Neutrophil (primary cell): ENCODE measurements around the gene ARFGEF2.

Experiments
- H3K27ac ChIP-seq: fragments of 200-600 bp; sonication (generic); 2 replicates; pipeline ENCODE4 v1.5.1; 2016; ENCODE audit warnings: mild to moderate bottlenecking, moderate library complexity
- H3K27me3 ChIP-seq: fragments of 200-600 bp; sonication (generic); 2 replicates; pipeline ENCODE4 v1.6.0; 2016; ENCODE audit warnings: mild to moderate bottlenecking
- H3K36me3 ChIP-seq: fragments of 200-600 bp; sonication (generic); 2 replicates; pipeline ENCODE4 v1.5.1; 2017
- H3K4me1 ChIP-seq, 2 experiments: fragments of 200-600 bp in 1 of 2; sonication (generic) in 1 of 2; 1 replicate in 1 of 2; 2 replicates in 1 of 2; pipeline versions ENCODE4 v1.5.1 to v1.6.1; 2013 to 2016; ENCODE audit warnings: low read depth in 1 of 2, low read length in 1 of 2, mild to moderate bottlenecking in 1 of 2, moderate library complexity in 1 of 2; ENCODE audit not compliant: control insufficient read depth in 1 of 2, insufficient read depth in 1 of 2
- H3K4me3 ChIP-seq, 2 experiments: fragments of 200-600 bp in 1 of 2; sonication (generic) in 1 of 2; 1 replicate in 1 of 2; 2 replicates in 1 of 2; pipeline ENCODE4 v1.5.1; 2013 to 2016; ENCODE audit warnings: low read depth in 1 of 2, low read length in 1 of 2, mild to moderate bottlenecking in 1 of 2, moderate library complexity in 1 of 2
- H3K9me3 ChIP-seq: fragments of 200-600 bp; sonication (generic); 2 replicates; pipeline ENCODE4 v1.5.1; 2016
- CTCF ChIP-seq: fragments of 200-600 bp; sonication (generic); IDR thresholded peaks from 2 replicates; pipeline ENCODE4 v1.5.1; 2016; ENCODE audit warnings: antibody characterized with exemption

ARFGEF2 gene

DNA sequence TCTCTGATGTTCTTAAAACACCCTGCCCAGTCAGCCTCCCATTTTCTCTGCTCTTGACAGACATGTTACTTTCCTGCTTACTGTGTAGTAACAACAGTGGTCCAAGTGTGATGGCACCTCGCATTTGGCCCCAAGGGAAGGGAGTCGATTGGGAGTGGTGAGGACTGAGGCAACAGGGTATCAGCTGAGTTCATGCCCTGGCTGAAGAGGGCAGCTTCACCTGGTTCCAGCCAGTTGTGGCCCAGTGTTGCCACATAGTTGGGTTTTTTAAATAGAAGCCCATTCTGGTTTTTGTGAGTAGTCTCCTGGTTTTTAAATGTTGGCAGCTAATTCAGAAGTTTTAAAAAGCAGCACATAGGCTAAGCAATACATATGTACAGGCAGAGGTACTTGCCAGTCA lies 37.2 kb downstream of the ARFGEF2 start:
- no peaks in the 10 kb centered on the region for H3K9me3 ChIP-seq
- no peaks in the 10 kb centered on the region for H3K4me1 ChIP-seq
- no peak overlapping the region for H3K27ac ChIP-seq
- TF ChIP-seq CTCF: no peak
- no peaks in the 10 kb centered on the region for H3K27me3 ChIP-seq
- no peak overlapping the region for H3K4me3 ChIP-seq
- peaks cover 50% of the 10 kb centered on the region for H3K36me3 ChIP-seq

DNA sequence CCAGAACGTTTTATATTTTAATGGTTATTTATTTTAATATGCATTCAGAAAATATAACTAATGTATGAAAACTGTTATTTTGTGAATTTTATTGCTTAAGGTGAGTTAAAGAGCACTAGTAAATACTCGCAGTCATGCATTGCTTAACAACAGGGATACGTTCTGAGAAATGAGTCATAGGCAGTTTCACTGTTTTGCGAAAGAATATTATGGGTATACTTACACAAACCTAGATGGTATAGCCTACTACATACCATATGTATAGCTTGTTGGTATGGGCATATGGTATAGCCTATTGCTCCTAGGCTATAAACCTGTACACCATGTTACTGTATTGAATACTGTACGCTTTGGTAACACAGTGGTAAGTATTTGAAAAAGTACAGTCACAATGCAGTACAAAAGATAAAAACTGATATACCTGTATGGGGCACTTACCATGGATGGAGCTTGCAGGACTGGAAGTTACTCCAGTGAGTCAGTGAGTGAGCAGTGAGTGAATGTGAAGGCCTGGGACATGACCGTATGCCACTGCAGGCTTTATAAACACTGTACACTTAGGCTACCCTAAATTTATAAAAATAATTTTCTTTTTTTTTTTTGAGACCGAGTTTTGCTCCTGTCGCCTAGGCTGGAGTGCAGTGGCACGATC lies 38.5 kb downstream of the ARFGEF2 start:
- Histone ChIP-seq H3K4me3 (no peak overlapping the region), H3K27ac (no peak overlapping the region), H3K36me3 (peaks cover 44% of the 10 kb centered on the region), H3K4me1 (no peaks in the 10 kb centered on the region), H3K27me3 (no peaks in the 10 kb centered on the region), H3K9me3 (no peaks in the 10 kb centered on the region)
- no peak for TF ChIP-seq CTCF

DNA sequence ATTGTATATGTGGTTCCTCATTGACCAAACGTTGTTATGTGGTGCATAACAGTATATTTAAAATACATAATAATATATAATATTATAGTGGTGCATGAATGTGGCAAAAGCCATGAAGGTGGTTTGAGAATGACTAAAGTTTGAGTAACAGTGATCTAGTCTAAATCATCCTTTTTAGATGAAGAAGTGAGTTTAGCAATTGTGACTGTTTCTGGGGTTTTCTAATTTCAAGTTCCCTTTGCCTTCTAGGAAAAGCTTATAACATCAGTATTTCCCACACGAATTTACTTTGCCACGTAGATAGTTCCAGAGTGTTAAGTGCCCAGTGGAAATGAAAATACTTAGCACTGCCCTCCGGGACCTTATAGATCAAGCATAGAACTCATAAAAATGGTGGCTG lies 40.9 kb downstream of the ARFGEF2 start:
- Histone ChIP-seq H3K4me3 (no peak overlapping the region), H3K27me3 (no peaks in the 10 kb centered on the region), H3K27ac (no peak overlapping the region), H3K36me3 (peaks cover 40% of the 10 kb centered on the region), H3K9me3 (no peaks in the 10 kb centered on the region), H3K4me1 (no peaks in the 10 kb centered on the region)
- TF ChIP-seq CTCF: no peak

DNA sequence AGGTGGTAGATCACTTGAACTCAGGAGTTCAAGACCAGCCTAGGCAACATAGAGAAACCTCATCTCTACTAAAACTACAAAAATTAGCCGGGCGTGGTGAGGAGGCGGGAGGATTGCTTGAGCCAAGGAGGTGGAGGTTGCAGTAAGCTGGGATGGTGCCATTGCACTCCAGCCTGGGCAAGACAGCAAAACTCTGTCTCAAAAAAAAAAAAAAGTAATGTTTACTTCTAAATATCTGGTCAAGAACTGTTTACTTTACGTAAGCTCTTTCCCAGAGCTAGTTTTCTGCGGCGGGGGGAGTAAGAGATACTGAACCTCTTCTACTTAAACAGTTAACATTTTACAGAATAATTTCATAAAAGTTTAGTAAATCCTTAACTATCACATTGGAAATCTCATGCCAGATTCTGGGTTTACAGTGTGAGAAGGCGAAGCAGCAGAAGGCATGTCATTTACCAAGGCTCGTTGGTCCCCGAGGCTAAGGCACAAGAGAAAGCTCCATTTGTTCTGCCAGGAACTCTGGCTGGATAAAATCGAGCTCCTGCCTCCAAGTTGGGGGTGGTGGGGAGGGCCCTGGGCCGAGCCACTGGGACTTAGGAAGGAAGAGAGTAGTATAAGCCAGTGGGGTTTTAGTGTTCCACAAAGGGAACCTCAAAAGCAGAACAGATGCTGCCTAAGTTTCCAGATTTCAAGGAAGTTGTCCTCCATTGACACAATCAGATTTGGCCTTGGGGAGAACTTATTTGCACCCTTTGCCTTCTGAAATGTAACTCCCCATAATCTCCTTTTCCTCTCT lies 41.7 kb downstream of the ARFGEF2 start:
- H3K27ac ChIP-seq: no peak overlapping the region
- H3K4me1 ChIP-seq: no peaks in the 10 kb centered on the region
- H3K4me3 ChIP-seq: no peak overlapping the region
- no peaks in the 10 kb centered on the region for H3K27me3 ChIP-seq
- no peaks in the 10 kb centered on the region for H3K9me3 ChIP-seq
- TF ChIP-seq CTCF: no peak
- H3K36me3 ChIP-seq: peaks cover 33% of the 10 kb centered on the region

GRCh38 chr20:48965189-48965910 lies 43.8 kb downstream of the ARFGEF2 start:
- H3K36me3 ChIP-seq: peaks cover 49% of the 10 kb centered on the region

More at GRCh38 chr20:48965189-48965910, 43.8 kb downstream of the ARFGEF2 start:
- no peak overlapping the region for H3K27ac ChIP-seq
- H3K27me3 ChIP-seq: no peaks in the 10 kb centered on the region
- no peak for TF ChIP-seq CTCF
- no peak overlapping the region for H3K4me3 ChIP-seq
- H3K9me3 ChIP-seq: no peaks in the 10 kb centered on the region
- no peaks in the 10 kb centered on the region for H3K4me1 ChIP-seq
